ENCODE data around the gene DCUN1D4.

DNA sequence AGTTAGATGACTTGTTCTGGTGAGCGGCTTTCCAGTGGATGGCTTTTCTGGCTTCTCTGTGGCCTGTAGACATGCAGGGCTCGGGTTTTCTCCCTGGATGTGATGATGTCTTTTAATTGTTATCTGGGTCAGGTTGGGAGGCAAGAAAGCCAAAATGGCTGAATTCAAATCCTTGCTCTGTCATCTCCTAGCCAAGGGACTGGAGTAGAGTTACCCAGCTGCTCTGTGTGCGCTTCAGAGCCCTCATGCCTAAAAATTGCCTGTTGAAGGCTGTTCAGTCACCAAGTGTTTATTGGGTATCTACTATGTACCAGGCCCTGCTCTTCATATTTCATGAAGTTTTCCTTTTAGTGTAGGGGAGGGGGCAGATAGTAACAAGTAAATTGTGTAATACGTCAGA, 7.3 kb downstream of the DCUN1D4 start:
- TF ChIP-seq CTCF (conservative IDR thresholded peaks at IDR 0.05 in 1 of 2, IDR thresholded peaks at IDR 0.05 in 1 of 2; ENCODE audit: extremely low read depth in 1 of 2, insufficient read depth in 1 of 2, low read depth in 1 of 2, low read length in 2 of 2): no peak
- no peak for TF ChIP-seq EZH2 (IDR thresholded peaks at IDR 0.05; ENCODE audit: borderline replicate concordance, low read length)

Data from mammary epithelial cell (primary cell).